Measurements from ENCODE around the gene CASP3. TPM values are rescaled to one million over a fixed set of nuclear protein-coding genes. Genes with fewer than 3 reads are reported as not detected.

CASP3 gene
- total and polyA plus RNA-seq, 2 experiments from 2014 or later: 53.6 to 81.2 TPM

DNA sequence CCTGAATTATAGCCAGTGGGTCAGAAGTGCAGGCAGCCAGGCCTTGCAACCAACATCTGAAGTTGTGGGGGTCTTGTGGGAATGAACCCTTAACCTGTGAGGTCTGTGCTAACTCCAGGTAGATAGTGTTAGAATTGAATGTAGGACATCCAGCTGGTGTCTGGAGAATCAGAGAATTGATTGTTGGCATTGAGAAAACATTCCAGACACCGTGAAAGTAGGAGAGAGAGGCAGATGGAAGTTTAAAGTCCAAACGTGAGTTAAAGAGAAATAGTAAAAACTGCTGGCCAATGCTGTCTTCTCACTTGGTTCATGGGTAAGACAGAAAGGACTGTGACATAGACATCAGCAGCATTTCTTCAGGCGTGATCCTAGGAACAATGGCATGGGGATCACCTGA lies 27.7 kb downstream of the CASP3 start:
- Histone ChIP-seq H3K4me2 (no peak overlapping the region), H3K79me2 (no peaks in the 10 kb centered on the region), H3K4me1 (ENCODE audit: insufficient read depth) (peaks cover 5% of the 10 kb centered on the region), H3K4me3 (no peak overlapping the region), H2AFZ (no peak overlapping the region), H3K27ac (no peak overlapping the region), H3K9me3 (ENCODE audit: low read depth) (no peaks in the 10 kb centered on the region), H3K9me2 (replicated peaks; ENCODE audit: insufficient read depth) (no peaks in the 10 kb centered on the region), H3K27me3 (no peaks in the 10 kb centered on the region), H4K20me1 (ENCODE audit: insufficient read depth, poor library complexity, severe bottlenecking) (no peaks in the 10 kb centered on the region), H3K36me3 (replicated peaks; ENCODE audit: insufficient read depth, low read depth) (no peaks in the 10 kb centered on the region)
- DNase-seq (ENCODE audit: low spot score): no peak
- no peak for TF ChIP-seq EZH2phosphoT487 (IDR thresholded peaks at IDR 0.05; ENCODE audit: low read depth, severe bottlenecking, unreplicated experiment)
- TF ChIP-seq, protein P1, sequence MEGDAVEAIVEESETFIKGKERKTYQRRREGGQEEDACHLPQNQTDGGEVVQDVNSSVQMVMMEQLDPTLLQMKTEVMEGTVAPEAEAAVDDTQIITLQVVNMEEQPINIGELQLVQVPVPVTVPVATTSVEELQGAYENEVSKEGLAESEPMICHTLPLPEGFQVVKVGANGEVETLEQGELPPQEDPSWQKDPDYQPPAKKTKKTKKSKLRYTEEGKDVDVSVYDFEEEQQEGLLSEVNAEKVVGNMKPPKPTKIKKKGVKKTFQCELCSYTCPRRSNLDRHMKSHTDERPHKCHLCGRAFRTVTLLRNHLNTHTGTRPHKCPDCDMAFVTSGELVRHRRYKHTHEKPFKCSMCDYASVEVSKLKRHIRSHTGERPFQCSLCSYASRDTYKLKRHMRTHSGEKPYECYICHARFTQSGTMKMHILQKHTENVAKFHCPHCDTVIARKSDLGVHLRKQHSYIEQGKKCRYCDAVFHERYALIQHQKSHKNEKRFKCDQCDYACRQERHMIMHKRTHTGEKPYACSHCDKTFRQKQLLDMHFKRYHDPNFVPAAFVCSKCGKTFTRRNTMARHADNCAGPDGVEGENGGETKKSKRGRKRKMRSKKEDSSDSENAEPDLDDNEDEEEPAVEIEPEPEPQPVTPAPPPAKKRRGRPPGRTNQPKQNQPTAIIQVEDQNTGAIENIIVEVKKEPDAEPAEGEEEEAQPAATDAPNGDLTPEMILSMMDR (IDR thresholded peaks at IDR 0.05; ENCODE audit: poor library complexity): no peak
- TF ChIP-seq EZH2 (IDR thresholded peaks at IDR 0.05; ENCODE audit: borderline replicate concordance): no peak
- WGBS (ENCODE audit: low lambda C conversion rate, missing lambda C conversion rate): 83% methylated on average over 3 of the region's 3 CpGs

DNA sequence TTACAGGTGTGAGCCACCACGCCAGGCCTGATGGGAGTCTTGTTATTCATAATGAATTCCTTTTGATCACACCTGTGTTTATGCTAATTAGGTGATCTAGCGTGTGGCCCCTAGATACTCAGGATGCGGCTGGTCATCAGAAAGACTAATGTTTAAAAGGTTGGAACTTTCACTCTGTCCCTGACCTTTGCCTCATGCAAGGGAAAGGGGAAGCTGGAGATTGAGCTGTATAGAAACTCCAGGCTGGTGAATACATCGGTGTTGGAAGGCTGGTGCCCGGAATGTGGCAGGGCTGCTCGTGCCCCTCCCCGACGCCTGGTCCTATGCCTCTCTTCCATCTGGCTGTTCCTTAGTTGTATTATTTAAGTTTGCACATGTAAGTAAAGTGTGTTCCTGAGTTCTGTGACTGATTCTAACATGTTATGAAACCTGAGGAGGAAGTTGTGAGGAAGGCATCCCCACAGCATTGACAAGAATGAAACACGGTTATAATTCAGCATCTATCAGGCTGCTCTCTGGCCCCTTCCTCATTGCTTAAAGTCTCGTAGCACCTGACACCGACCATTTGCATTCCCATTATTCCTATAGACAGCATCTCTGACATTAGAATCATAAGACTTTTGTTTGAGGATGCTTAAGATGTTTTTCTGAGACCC lies 28.9 kb downstream of the CASP3 start:
- DNase-seq (ENCODE audit: low spot score): no peak
- H3K36me3 ChIP-seq (replicated peaks; ENCODE audit: insufficient read depth, low read depth): no peaks in the 10 kb centered on the region

DNA sequence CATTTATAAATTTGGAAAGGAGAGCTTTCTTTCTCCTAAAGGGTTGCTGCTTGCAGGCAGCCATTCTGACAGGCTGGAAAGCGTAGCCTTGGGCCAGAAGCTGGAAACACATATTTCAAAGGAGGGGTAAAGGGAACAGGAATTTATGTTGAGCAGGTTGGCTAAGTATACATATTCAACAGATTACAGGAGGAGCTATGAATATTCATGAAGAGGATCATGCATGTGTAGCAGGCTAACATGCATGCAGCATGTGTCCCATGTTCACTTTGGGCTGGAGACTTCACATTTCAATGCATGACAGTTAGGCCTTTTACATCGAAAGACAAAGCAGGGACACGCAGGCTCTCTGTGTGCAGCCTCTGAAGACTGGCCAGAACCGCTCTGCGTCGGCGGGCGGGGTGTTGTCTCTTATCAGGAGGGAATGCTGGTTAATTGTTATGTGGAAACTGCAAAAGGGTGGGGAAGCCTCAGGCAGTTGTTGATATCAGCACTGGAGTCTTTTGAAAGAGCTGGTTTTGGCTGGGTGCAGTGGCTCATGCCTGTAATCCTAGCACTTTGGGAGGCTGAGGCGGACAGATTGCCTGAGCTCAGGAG lies 31.5 kb downstream of the CASP3 start:
- no peak for TF ChIP-seq EZH2phosphoT487 (IDR thresholded peaks at IDR 0.05; ENCODE audit: low read depth, severe bottlenecking, unreplicated experiment)
- TF ChIP-seq EZH2 (IDR thresholded peaks at IDR 0.05; ENCODE audit: borderline replicate concordance): no peak
- TF ChIP-seq, protein P1 (IDR thresholded peaks at IDR 0.05; ENCODE audit: poor library complexity): no peak
- no peak overlapping the region for H2AFZ ChIP-seq
- no peak overlapping the region for H3K4me2 ChIP-seq
- H3K27me3 ChIP-seq: no peaks in the 10 kb centered on the region
- H3K9me3 ChIP-seq (ENCODE audit: low read depth): peaks cover 4% of the 10 kb centered on the region
- no peak for DNase-seq (ENCODE audit: low spot score)
- H3K79me2 ChIP-seq: no peaks in the 10 kb centered on the region
- H4K20me1 ChIP-seq (ENCODE audit: insufficient read depth, poor library complexity, severe bottlenecking): no peaks in the 10 kb centered on the region
- H3K9me2 ChIP-seq (replicated peaks; ENCODE audit: insufficient read depth): no peaks in the 10 kb centered on the region
- H3K27ac ChIP-seq: no peak overlapping the region
- H3K4me3 ChIP-seq: no peak overlapping the region
- H3K36me3 ChIP-seq (replicated peaks; ENCODE audit: insufficient read depth, low read depth): no peaks in the 10 kb centered on the region
- H3K4me1 ChIP-seq (ENCODE audit: insufficient read depth): peaks cover 1% of the 10 kb centered on the region
- WGBS (ENCODE audit: low lambda C conversion rate, missing lambda C conversion rate): 78% methylated on average over 9 of the region's 9 CpGs

More for the DNA sequence above, 28.9 kb downstream of the CASP3 start:
- Histone ChIP-seq H3K4me1 (ENCODE audit: insufficient read depth) (no peaks in the 10 kb centered on the region), H3K9me2 (replicated peaks; ENCODE audit: insufficient read depth) (no peaks in the 10 kb centered on the region), H4K20me1 (ENCODE audit: insufficient read depth, poor library complexity, severe bottlenecking) (no peaks in the 10 kb centered on the region), H2AFZ (no peak overlapping the region), H3K9me3 (ENCODE audit: low read depth) (no peaks in the 10 kb centered on the region), H3K27ac (no peak overlapping the region), H3K4me3 (no peak overlapping the region), H3K27me3 (no peaks in the 10 kb centered on the region), H3K4me2 (no peak overlapping the region), H3K79me2 (no peaks in the 10 kb centered on the region)
- WGBS (ENCODE audit: low lambda C conversion rate, missing lambda C conversion rate): 94% methylated on average over 11 of the region's 11 CpGs
- TF ChIP-seq, protein P1 (IDR thresholded peaks at IDR 0.05; ENCODE audit: poor library complexity): no peak
- no peak for TF ChIP-seq EZH2phosphoT487 (IDR thresholded peaks at IDR 0.05; ENCODE audit: low read depth, severe bottlenecking, unreplicated experiment)
- no peak for TF ChIP-seq EZH2 (IDR thresholded peaks at IDR 0.05; ENCODE audit: borderline replicate concordance)

All from hepatocyte (in vitro differentiated cells).